Activated T-cell treated with anti-CD3 and anti-CD28 coated beads for 24 hours (primary cell): ENCODE measurements around the gene SLC22A23.

Source experiments
- DNase-seq: peaks from one replicate; pipeline ENCODE4 v3.0.0-alpha.2; 2020; ENCODE audit warnings: low read depth

The SLC22A23 gene

DNA sequence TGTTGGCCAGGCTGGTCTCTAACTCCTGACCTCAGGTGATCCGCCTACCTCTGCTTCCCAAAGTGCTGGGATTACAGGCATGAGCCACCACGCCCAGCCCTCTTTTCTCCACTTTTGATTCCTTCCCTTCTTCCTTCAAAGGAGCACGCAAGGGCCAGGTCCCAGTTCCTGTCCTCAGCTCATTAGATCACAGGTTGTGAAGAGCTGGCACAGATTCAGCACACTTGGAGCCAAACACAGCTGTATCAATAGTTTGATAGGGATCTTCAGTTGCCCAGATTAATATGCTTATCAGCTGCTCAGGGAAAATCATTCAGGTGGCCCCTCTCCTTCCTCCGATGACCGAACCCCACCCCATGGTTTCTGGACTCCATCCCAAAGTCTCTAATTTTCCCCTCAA is 14.4 kb upstream of the SLC22A23 start:
- DNase-seq = no peak

DNA sequence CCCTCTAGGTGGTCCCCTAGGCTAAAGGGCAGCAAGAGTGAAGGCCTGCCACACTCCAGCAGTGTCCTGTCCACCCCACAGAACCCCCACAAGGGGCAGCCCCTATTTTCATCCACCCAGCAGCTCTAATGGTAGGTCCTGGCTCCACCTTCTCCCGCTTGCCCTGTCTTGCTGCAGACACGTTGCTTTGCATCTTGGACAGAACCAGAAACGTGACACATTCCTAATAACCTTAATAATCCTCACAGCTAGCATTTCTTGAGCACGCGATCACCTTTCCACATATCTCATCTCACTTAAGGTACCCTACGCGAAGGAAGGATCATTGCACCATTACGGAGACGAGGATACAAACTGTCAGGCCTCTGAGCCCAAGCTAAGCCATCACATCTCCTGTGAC is 11.7 kb upstream of the SLC22A23 start:
- DNase-seq = no peak

DNA sequence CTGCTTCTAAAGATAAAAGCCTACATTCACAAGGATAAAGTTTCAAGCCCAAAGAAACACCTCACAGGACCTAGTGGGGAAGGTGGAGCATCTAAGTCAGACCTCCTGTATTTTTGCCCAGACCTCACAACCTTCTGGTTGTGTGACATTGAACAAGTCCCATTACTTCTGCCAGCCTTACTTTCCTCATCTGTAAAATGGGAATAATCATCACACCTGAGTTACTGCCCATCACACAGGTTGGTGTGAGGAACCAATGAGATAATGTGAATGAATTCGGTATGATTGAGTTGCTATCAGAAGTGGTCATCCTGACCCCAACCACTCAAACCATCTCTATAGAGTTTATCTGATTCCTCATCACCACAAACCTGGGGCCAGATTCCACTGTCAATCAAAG is 11.1 kb upstream of the SLC22A23 start:
- no peak for DNase-seq

DNA sequence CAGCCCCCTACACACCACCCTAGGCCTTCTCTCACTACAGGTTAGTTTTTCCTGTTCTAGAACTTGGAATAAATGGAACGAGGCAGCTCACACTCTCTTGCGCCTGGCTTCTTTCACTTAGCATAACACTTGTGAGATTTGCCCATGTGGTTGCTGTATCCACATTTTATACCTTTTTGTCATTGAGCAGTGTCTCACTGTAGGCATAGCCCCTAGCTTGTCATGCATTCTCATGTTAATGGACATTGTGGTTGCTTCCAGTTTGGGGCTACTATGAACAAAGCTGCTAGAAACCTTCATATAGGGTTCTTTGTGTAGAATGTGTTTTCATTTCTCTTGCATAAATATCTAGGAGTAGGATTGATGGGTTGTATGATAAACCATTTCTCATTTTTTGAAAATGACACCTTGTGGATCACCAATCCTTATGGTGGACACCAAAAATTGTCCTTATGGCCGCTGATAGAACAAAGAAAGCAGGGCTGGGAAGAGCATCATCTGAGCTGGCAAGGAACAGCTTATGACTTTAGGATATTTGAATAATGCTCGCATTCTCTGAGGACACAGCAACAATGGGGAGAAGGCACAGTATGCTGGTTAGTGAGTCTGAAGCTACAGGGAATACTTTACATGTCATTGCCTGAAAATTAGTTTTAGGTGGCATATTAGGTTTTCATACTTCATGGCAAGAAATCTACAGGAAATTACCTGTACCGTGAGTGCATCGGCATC is 9.8 kb upstream of the SLC22A23 start:
- no peak for DNase-seq

DNA sequence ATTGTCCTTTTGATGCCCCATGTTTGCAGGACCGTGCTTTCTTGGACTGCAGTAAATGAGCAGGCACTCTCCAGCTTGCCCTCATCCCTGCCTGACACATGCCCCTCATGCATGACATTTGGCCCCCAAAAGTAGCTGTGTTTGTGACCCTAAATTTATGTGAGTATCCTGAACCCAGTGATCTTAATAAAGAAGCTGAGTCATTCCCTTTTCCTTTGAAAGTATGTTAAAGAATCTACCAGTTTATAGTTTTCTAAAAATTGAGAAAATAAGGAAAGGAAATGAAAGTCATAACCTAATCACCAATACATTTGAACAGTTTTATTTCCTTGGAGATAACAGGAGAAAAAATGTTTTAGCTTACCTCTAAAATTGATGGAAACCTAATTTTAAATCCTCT is 3.4 kb upstream of the SLC22A23 start:
- no peak for DNase-seq

DNA sequence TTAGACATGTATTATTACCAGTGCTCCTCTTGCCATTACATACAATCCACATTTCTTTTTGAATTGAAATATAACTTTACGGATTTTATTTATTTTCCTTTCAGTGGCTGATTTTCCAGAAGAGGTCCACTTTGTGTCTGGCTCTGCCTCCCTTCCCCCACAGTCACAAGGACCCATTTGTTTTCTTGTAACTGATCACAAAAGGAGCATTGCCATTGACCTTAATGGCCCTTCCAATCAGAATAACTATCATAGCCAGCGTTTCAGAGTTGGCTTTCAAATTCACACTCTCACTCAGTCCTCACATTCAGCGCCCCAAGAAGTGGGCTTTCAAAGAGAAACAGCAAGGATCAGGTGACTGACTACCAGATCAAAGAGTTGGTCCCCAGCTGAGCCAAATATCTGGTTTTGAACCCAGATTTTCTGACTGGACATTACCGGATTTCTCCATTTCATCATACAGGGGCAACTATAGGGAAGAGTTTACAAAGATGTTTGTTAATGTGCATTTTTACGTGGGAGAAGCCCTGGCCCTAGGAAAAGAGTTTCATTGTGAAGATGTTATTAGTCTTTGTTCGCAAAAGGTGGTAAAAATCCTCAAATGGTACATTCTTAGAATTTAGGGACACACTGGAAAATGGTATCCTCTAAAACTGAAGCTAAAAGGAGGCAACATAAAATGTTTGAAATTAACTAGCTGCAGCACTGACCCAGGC is 2.0 kb upstream of the SLC22A23 start:
- DNase-seq = no peak

DNA sequence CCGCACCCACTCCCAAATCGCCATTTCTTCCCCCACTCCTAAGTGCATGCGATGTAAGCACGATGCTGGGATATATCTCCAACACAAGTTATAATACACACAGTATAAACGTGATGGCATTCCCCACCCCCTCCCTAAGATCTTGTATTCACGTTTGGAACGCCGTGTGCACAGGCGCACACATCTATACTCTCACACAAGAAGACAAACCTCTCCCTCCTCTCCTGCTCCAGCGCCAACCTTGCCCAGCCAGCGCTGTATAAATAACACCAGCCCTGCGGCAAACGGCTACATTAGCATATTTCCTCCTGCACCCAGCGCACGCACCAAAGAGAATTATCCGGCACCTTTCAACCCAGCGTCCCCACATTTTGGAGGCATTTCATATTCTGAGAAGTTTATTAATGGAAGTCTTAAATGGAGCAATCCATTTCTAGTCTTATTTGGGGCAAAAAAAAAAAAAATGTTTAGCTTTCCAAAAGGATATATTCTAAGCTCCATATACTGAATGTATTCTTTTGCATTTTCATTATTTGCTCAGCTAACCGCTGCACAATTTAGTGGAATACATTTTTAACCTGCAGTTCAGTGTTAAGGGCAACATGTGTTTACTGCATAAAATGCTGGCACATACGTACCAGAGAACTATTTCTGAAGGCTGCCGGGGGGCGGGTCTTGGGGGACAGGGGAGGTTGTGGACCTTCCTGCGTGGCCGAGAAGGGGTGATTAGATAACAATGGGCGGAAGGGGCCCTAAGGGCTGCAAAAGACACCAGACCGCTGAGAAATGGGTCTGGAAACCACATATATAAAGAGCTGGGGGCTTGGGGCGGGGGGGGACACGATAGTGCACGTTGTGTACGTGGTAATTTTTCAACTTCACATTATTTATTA is 1.1 kb upstream of the SLC22A23 start:
- DNase-seq = no peak

DNA sequence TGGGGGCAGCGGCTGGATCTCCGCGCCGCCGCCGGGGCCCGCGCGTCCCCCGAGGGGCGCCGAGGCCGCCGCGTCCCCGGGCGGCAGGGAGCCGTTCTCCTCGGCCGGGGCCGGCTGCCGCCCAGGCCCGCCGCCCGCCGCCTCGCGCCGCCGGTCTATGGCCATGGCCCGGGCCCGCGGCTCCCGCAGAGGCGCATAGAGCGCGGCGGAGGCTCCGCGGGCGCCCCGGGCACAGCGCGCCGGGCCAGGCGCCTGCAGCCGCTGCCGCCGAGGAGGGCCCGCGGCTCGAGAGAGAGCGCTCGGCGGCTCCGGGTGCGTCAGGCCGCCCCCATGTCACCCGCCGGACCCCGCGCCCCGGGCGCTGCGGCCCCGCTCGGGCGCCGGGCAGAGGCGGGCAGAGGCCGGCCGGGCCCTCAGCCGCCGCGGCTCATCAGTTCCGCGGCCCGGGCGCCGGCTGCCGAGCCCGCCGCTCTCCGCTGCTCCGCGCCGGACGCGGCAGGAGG is 404 bp downstream of the SLC22A23 start:
- DNase-seq = no peak

DNA sequence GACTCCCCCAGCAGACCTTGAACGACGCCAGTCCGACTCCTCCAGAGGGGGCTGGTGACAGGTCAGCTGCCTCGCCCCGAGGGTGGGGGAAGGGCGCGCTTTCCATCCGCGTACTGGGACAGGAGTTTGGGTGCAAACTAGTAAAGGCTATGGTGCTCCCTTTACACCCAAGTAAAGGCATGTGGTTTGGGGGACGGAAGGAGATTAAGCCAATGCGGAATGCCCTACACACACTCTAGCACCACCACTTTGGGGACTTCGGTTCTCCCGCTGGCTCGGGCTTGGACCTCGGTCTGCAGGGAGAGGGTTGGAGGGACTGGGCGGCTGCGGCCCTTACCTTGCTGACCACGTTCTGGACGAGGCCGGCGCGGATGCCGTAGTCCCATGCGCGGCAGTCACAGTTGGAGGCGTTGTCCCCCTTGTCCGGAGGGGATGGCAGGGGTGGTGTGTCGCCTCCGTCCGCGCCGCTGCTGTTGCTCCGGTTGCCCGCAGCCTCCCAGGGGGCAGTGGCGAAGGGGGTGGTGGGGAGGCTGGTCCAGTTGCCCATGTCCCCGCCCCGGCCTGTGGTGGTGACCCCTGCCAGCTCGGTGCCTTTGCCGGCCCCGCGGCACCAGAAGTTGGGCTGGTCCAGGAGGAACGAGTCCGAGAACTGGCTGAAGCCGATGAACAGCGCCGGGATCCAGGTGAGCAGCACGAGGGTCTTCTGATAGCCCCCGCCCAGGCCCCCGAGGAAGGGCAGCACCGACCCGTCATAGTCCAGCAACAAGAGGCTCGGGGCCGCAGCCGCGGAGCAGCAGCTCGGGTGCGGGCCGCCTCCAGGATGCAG is 1.1 kb downstream of the SLC22A23 start:
- DNase-seq = no peak

DNA sequence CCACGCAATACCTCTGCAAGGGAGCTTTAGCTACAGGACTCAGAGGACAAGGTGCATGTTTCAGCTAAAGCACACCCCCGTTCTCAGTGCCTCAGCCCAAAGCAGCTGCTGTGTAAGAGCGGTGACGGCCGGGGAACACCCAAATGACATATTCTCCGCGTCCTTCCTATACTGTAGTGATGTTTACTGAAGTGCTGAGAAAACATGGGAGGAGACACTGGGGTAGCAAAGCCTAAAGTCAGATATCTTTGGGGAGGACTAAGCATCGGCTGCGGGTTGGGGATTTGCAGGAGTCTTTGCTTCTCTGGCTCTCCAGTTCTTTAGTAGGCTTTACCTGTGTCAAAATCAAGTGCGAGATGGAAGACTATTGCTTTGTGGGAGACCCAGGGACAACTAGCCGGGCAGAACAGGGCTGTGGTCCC is 1.7 kb downstream of the SLC22A23 start:
- no peak for DNase-seq

DNA sequence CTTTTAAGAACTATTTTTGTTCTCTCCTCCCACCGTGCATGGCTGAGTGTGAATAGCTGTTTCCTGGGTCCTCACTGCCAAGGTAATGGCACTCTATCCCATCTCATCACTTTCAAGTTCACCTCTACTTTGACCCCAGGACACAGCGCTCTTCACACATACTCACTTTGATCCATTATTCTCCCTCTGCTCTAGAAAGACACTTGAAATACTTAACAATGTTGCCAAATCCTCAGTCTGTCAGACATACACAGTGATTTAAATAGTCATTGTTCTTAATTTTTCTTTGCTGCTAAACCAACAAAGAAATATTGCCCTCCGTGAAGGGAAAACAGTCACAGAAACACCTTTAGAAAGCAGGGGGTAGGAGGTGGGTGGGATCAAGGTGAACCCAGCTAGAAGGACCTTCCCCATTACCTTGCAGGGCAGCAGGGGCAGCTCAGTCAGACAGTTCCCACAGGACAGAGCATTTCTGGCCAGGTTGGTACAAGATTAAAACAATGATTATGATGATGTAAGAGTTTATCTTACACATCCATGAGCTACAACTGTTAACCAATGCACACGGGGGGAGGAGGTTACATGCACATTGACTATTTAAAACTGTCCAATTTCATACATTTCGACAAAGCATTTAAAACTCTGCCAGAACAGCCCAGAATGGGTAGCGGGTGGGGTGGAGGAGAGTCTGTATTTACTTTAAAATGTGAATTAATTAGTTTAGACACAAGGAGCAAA is 2.4 kb downstream of the SLC22A23 start:
- DNase-seq = no peak

DNA sequence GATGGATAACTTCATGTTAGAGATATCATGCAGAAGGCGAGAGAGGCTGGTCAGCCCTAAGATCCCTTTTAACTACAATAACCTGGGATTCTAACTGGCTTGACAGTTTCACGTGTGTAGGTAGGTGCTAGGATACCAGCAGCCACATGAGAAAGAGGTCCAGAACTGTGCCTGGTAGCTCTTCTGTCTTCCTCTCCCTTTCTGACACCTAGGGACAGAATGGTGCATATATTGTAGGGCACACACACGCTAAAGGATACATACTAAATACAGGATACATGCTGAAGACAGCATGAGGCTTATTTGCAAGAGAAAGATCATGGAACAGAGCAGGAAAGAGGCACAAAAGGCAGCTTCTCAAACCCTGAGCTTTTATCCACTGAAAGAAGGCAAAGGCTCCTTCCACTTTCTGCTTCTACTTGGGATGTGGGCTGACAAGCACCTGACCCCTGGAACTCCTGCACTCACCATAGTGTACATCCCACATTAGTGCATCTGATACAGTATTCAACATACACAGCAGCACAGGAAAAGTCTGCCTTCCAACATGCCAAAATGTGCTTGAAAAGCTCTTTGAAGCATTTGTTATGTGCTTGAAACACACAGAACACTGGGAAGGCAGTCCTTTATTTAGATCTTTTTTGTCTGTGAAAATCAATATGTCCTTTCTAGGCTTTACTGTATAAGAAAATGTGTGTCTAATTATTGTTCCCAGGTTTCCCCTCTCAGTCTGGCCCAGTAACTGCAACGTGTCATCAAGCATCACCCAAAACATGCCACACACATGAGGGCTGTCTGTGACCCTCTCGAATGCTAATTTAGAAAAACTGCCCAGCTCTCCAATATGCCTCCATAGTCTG is 3.2 kb downstream of the SLC22A23 start:
- DNase-seq = no peak

DNA sequence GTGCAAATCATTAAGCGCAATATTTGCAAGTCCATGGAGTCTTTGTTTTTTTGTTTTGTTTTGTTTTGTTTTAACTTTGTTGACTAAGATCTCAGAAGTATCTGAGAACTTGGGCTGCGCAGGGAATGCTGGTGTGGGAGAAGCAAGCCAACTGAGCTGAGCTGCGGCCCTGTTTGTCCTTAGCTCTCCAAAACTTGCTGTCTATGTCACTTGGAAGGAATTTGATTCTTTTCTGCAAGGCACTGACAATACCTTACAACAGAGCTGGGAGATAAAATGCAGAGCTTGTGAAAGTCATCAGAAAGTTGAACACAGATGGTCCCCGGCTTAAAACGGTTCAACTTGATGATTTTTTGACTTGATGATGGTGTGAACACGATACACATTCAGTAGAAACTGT is 5.4 kb downstream of the SLC22A23 start:
- DNase-seq = no peak

DNA sequence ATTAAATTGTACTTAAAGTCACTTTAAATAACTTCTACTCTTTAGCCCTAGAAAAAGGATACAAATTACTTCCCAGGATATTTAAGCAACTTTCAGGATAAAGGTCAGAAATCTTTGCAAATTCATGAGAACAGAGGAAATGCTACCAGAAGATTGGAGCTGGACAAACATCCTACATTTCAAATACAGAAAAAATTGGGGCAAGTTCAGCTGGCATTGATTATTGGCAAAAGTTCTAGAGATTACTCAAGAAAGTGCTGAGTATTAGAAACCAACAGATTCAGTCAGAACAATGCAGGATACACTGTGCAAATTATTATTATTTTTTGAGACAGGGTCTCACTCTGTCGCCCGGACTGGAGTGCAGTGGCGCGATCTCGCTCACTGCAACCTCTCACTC is 6.0 kb downstream of the SLC22A23 start:
- no peak for DNase-seq

DNA sequence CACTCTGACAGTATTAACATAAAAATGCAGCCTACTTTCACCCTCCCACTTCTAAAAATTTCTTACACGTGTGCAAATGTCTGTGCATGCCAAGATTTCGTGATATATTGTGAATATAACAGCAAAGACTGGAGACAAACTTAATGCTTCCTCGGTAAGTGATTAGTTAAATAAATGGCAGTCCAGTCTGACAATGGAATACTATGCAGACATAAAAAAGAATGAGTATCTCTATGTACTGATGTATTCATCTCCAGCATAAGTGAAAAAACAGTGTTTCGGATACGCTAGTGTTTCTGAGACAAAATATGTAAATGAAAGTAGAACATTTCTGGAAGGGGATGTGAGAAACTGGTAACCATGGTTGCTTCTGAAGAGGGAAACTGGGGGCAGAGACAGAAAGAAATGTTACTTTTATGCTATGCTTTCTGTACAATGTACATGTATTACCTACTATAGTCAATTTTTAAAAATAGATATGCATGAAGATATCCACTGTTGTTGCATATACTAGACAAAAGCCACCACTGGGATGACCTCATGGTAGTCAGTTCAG is 7.0 kb downstream of the SLC22A23 start:
- no peak for DNase-seq

DNA sequence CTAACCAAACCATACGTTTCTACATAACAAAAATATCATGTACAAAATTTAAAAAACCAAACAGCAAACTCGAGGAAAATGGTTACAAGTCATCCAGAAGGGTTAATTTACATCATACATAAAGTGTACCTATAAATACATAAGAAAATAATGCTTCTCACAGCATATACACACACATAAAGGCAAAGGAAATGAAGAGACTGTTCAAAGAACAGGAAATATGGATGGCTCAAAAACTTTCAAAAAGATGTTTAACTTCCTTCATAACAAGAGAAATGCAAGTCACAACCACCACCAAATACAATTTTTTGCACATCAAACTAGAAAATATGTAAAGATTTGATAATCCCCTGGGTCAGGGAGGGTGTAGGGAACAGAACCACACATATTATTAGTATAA is 7.5 kb downstream of the SLC22A23 start:
- no peak for DNase-seq

DNA sequence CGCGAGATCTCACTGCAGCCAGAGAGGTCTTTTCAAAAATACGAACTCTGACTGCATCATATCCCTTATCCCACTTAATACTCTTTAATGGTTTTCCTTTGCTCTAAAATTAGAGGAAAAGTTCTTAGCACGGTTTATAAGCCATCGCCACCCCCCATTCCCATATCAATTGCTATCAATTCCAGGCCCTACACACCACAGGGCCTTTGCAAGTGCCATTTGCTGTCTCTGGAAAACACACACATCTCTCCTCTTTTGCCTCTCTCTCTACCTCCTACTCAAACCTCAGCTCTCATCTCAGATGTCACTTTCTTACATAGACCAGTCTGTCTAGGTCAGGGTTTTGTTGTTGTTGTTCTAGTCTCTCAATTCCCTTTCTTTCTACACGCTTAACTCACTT is 9.8 kb downstream of the SLC22A23 start:
- DNase-seq = no peak

DNA sequence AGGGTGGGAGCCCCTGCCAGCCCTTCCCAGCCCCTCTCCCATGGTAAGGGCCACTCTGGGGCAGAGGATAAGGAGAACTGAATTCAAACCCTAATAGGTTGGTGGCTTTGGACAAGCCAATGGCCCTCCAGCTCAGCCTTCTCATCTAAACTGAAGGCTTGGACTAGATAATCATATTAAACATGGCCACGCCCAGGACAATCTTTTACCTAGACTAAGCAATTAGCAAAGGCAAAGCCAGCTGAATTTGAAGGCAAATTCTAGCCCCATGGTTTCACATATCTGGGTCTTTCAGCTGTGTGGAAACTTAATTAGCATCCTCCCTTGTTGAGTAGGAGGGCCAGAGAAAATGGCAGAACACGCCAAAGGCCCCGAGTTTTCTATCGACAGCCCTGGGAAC is 10.7 kb downstream of the SLC22A23 start:
- no peak for DNase-seq

DNA sequence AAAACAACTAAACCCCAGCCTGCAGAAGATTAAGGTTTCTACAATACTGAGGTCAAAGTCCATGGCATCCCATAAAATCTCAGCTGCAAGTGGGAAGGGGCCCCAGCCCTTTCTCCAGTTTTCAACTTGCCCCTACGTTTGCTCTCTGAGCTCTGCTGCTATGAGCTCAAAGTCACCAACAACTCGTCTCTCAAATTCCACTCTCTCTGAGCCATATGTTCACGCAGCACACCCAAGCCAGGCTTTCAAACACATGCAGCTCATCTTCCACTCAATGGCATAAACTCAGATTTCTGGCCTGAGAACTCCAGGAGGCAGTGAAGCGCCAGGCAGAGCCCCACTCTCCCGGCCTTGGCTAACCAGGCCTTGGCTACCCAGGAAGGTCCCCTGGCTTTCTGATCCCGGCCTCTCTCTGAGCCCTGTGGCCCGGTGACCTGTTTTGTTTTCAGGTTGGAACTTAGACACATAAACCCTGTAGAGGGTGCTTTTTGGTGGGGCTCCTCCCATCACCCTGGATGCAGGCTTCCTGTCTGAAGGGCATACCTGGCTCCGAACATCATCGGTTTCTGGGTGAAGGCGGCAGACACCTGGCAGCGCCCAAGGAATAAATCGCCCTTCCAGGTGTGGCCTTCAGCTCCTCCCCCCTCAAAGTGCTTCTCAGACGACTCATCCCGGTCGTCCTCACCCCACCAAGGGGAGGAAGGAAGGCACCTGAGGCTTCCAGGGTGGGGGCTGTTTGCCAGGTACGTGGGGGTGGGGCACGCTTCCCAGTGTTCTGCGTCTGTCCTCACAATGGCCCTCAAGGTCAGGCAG is 12.4 kb downstream of the SLC22A23 start:
- DNase-seq = no peak
